Stimulated activated CD4-positive, alpha-beta T cell treated with anti-CD3 and anti-CD28 coated beads, TNF-alpha, amount 100 ng/mL, for 24 hours (primary cell): ENCODE measurements around the gene CFAP100.

Experiments
- DNase-seq, 3 experiments: peaks; one replicate each; pipeline ENCODE4 v3.0.0-alpha.2; 2020; ENCODE audit warnings: low read depth in 3 of 3

CFAP100 gene

DNA sequence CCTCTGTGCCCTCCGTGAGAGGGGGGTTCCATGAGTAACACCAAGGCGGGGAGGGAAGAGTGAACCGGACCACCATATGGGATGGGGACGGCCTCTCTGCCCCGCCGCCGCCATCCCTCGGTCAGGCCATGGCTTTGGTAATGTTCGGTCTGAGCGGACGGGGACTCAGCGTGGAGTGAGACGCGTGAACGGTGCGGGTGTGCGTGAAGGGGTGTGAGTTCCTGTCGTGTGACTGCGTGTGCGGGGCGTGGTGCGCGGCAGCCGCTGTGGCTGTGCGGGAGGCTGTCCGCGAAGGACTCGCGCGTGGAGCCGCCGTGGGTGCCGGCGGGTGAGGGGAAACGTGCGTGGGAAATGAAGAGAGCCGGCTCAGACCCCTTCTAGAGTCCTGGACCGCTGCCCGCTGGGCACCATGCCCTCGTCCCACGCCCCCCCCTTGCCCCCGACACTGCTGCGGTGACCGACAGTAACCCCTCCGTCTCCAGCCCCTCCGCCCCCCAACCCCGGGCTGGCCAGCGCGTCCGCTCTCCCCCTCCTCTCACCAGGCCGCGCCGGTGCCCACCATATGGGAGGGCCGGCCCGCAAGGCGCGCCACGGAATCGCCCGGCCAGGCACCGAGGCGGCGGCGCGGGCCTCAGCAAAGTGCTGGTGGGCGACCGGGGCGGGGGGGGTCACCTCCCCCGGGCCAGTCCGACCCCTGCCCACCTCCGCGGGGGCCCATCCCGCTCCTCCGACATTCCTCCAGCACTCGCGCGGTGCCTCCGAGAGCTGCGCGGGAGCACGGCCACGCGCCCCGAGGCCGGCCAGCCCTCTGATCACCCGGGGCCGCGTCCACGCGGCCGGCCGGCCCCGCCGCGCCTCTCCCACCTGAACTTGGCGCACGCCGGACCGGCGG lies 38.1 kb upstream of the CFAP100 start:
- no peak for DNase-seq

DNA sequence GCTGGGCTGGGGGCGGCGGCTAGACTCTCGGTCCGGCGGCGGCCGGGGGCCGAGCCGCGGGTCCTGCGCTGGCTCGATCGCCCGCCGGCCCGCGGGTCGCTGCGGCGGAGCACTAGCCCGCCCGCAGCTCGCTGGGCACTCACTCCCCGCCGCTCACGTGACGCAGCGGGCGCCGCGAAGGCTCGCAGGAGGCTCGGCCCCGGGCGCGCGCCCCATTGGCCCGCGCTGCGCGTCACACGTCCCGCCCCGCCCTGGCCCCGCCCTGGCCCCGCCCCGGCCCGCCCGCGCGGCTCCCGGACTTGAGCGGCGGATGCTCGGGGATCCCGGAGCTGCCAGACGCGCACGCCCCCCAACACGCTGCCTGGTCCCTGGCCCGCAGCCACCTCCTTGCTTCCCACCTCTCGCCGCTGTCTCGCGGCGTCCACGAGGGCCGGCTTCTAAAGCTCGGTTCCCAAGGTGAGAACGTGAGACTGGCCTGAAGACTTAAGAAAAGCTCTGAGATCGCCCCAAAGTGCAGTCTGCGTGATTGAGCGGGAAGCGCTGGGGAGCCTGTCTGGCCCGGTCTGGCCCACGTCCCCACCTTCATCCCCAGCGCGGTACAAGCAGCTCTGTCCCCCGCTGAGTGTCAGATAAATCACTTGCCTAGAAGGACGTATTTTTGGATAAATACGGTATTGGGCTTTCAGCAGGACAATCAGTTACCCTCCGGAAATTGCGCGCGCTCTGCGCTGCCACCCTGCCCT lies 37.2 kb upstream of the CFAP100 start, which contains the start of gene KLF15:
Gene KLF15, minus strand, starts transcription at position 114 of the 743 bp plus-strand sequence. CDS start 4,486 bp downstream, outside the sequence.
- DNase-seq: peak; percentile 50 to 79 (median 67)

DNA sequence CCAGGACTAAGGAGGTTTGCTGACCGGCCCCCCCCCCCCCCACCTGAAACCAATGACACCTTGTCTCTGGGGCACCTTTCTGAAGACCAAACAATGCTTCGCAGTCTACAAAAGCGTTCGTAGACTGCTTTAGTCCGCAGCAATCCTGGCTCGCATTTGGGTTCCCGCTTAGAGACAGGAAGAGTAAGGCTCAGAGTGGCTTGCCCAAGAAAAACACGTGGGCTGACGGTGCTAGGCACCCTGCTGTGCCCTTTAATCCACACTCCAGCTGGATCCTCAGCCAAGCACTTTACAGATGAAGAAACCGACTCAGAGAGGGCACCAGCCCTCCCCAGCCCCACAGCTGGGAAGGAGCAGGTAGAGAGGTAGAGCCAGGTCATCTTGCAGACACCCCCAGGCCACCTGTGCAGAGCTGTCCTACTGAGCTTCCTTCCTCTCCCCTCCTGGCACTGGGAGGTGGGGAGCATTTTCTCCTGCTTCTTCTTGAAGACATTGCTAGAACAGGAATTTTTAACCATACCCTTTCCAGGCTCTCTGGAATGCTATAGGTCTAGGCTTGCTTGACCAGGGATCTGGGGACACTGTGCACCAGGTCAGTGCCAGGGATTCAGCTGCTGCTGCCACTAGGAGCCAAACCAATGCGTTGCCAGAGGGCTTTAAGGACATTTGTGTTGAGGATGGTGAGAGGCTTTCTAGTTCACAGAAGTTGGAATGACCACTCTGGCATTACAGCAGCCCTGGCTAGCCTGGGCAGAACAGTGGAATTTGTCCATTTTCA lies 36.5 kb upstream of the CFAP100 start:
- no peak for DNase-seq

GRCh38 chr3:126358816-126359181 lies 35.9 kb upstream of the CFAP100 start:
- no peak for DNase-seq

DNA sequence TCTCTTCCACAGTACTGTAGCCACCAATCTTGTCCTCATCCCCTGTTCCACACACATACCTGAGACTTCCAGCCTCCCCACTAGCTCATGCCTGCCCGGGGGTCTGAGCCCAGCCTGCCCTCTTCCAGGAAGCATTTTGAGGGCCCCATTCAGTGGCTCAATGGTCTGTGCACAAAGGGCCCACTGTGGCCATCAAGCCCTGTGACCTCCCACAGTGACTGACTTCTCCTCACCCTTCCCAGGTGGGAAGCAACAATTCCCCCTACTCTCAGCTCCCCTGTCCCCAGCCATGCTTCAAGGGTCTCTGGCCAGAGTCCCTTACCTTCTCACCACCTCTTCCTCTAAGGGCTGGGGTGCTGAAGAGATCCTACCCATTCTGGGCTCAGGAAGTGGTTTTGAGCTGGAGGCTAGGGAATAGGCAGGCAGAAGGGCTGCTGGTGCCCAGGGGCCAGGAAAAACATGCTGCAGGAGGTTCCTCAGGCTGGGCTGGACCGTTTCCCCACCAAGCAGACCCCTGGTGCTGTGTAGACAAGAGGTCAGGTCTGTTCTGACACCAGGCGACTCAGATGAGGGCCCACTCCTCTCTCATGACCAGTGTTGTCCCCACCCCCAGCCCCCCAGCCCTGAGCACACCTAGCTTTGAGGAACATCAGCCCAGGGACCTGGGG lies 34.5 kb upstream of the CFAP100 start:
- no peak for DNase-seq

GRCh38 chr3:126360714-126361060 lies 34.0 kb upstream of the CFAP100 start:
- DNase-seq: no peak

- no peak for DNase-seq
These were observed 33.5 kb upstream of the CFAP100 start for GRCh38 chr3:126361211-126361610.

DNA sequence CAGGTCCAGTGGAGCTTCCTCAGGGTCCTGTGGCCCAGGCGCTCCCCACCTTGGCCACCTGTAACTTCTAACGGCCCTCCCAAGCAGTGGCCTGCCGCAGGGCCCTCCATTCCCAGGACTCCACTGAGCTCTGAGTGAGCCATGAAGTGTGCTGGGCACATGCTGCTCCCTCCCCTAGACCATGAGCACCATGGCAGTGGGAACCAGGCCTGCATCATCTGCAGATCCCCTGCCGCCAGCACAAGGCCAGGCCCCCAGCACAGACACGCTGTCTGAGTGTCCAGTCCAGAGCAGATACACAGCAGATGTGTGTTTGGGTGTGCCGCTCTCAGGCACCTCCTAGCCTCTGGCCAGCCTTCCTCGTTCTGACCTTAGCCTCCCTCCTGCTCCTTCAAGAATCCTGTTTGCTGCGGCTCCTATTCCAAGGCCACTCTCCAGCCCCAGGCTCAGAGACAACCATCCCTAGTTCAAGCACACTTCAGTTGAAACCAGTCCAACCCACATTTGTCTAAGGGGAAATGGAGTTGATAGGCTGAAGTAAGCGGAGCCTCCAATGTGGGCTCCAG lies 30.5 kb upstream of the CFAP100 start:
- no peak for DNase-seq

- no peak for DNase-seq
These were observed 29.9 kb upstream of the CFAP100 start for GRCh38 chr3:126364731-126365301.

DNA sequence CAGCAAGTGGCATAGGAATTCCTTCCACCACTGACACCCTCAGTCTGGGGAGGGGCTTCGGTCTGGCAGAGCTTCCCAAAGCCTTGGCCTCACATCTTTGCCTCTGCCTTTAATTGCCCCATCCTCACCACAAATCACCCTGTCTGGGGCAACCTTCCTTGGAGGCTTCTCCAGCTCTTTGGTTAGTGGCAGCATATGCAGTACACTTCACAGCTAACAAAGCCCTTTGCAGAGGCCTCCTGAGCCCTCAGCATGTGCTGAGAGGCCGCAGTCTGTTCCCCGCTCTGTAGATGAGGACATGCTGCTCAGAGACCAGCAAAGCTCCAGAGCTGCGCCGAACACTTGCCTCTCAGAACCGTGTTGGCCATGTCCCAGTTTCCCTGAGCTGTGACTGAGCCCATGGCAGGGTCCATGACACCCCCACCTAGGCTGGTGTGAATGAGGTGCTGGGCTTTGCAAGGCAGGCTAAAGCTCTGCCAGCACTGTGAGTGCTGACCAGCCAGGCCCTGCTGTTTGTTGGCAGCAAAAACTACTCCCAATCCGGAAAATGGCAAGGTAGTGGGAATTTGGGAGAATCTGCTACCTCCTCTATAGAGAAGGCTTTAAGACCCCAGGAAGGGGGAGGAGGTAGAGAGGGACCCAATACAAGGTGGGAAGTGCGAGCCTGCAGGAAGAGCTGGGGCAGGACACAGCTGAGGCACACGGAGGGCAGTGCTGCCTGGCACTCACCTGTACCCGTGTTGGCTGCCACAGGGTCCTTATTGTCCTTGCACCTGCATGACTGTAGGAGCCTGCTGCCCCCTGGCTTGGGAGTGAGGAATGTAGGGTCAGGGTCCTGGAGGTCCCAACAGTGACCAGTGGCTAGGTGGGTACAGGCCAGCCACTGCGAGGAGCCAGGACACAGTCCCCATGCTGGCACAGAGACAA lies 29.1 kb upstream of the CFAP100 start:
- DNase-seq: no peak

DNA sequence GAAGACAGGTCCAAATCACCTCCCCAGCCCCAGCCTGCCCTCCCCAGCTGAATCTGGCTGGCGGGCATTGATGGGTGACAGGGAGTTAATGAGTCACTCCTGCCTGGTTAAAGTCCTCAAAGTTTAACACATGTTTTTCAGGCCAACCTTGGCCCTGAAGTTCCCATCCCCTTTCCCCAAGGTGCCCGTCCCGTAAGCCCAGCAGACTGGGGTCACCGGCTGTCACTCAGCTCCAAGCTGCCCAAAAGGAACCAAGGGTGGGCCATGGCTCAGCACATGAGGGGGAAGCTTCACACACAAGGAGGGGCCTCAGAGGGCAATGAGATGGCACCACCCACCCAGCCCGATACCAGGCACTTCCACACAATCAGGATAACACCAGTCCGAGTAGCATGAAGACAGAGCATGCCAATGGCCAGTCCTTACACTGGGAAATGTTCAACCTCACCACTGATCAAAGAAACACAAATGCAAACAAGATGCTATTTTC lies 27.3 kb upstream of the CFAP100 start:
- no peak for DNase-seq

DNA sequence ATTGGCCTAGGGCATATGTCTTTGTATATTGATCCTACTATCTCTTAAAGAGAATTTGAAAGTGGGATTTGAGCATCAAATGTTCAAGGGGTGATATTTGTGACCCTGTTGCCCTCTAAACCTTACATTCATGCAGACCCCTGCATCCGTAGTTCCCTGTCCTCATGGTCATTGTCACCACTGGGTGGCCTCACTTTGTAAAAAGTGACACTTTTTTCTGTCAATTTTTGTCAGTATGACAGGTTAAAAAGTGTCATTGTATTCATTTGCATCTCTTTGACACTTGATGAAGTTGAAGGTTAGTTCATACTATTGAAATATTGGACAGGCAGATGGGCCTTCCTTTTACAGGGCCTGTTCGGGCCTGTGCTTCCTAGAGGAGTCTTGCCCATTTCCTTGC lies 25.2 kb upstream of the CFAP100 start:
- no peak for DNase-seq

DNA sequence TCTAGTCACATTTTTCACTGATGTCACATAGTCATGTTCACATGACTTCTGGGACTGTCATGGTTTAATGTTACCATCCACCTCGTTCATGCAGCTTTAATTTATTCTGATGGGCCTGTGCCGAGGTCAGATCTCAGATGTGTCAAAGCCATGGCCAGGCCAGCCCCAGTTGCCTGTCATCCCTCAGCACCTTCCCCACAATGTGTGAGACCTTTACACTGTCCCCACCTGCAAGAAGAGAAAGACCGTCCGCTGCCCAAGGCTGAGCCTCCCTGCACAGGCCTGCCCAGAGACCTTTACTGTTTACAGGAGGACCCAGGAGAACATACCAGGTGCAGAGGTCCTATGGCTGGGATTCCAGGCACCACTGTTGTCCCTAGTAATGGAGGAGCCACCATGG lies 24.7 kb upstream of the CFAP100 start:
- no peak for DNase-seq

DNA sequence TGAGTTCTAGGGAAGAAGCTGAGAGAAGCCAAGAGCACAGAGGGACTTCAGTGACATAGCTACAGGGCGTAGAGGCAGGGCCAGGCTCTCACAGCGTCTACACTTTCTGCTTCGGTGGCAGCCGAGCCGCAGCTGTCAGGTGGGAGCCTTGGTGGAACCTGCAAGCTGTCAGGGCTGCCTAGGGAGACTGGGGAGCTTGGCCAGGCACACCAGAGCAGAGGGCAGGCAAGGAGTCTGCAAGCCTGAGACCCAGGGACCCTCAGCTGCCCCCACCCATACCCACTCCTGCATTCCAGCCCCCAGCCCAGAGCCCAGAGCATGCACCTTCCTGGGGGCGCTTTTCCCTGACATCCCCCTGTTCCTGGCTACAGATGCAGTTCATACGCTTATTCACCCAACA lies 24.1 kb upstream of the CFAP100 start:
- DNase-seq: no peak

- no peak for DNase-seq
These were observed 23.5 kb upstream of the CFAP100 start for GRCh38 chr3:126371096-126371705.

DNA sequence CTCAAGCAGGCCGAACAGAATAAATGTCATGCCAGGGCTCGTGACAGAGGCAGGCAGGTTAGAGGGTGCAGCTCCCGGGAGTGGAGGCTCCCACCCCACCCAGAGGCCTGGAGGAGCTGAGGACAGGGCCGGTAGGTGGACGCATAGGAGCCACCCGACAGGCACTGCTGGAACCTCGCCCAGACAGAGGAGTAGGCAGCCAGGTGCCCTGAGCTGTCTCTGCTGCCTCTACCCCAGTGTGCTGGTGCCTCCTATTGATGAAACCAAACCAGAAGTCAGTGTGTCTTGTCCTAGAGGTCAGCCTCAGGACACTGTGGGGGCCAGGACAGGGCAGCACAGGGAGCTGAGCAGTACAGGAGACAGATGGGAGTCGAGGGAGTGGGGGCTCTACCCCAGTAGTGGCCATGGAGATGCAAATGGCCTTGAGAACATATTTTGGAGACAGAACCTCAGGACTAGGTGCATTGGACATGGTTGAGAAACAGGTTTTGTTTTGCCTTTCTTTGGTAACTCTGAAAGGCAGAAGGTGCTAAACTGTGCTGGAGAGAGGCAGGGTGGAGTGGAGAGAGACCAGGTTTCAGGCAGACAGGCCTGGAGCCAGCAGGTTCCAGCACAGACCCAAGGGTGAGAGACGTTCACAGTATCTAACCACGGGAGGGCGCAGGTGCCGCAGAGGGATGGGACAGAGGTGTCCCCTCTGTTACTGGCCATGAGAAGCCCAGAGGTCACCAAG lies 22.1 kb upstream of the CFAP100 start:
- no peak for DNase-seq

- no peak for DNase-seq
These were observed 21.5 kb upstream of the CFAP100 start for GRCh38 chr3:126373146-126373613.
